NCI-H460 (cell line): ENCODE results near the gene SRC. TPM values are rescaled to one million over a fixed set of nuclear protein-coding genes. Genes with fewer than 3 reads are reported as not detected.

Experiments used
- DNase-seq: peaks from one replicate; pipeline ENCODE4 v3.0.0-alpha.2; 2016; ENCODE audit warnings: low read depth; ENCODE audit errors: extremely low read depth
- total RNA-seq: library from RNA; depleted of rRNA; stranded (reverse); fragments of >200 nt; shearing (Covaris generic); gene quantifications from 2 replicates; pipeline ENCODE4 v1.2.3, GENCODE V29; 2014

The SRC gene
- total RNA-seq, 1 experiment from 2014 or later, result 116 TPM

- DNase-seq, result no peak
Measured at GRCh38 chr20:37348792-37349516, 3.0 kb downstream of the SRC start.

- no peak for DNase-seq
Measured at GRCh38 chr20:37349517-37350491, 3.9 kb downstream of the SRC start.

- no peak for DNase-seq
Measured at GRCh38 chr20:37350649-37351574, 5.0 kb downstream of the SRC start.

- DNase-seq, result no peak
Measured at GRCh38 chr20:37351689-37352607, 6.0 kb downstream of the SRC start.

GRCh38 chr20:37352608-37352980, 6.7 kb downstream of the SRC start:
- DNase-seq, result no peak

- no peak for DNase-seq
Measured at GRCh38 chr20:37353285-37353849, 7.4 kb downstream of the SRC start.

GRCh38 chr20:37354210-37355195, 8.6 kb downstream of the SRC start:
- no peak for DNase-seq

GRCh38 chr20:37355252-37356180, 9.6 kb downstream of the SRC start:
- DNase-seq, result no peak

GRCh38 chr20:37356387-37356786, 10.4 kb downstream of the SRC start:
- no peak for DNase-seq

- no peak for DNase-seq
Measured at GRCh38 chr20:37356961-37357371, 11.0 kb downstream of the SRC start.

GRCh38 chr20:37357481-37358365, 11.8 kb downstream of the SRC start:
- no peak for DNase-seq

GRCh38 chr20:37358366-37359150, 12.6 kb downstream of the SRC start:
- DNase-seq, result no peak

GRCh38 chr20:37359331-37359730, 13.4 kb downstream of the SRC start:
- no peak for DNase-seq

- DNase-seq, result no peak
Measured at GRCh38 chr20:37359836-37360235, 13.9 kb downstream of the SRC start.
